Vagina (tissue), 2 donors: ENCODE data around the gene ZNF726.

ENCODE experiments used
- CTCF ChIP-seq, 3 experiments: fragments of 450-650 bp in 2 of 3; fragments of 200-600 bp in 1 of 3; sonication (generic) in 1 of 3; IDR thresholded peaks; one replicate each; pipeline ENCODE4 v1.5.1; 2017 to 2019; ENCODE audit warnings: antibody characterized with exemption in 3 of 3, mild to moderate bottlenecking in 2 of 3, moderate library complexity in 2 of 3
- POLR2A ChIP-seq, 2 donors: fragments of 450-650 bp; IDR thresholded peaks; one replicate each; pipeline ENCODE4 v1.6.1; 2017; ENCODE audit warnings: antibody characterized with exemption in 2 of 2, mild to moderate bottlenecking in 2 of 2, moderate library complexity in 2 of 2

- TF ChIP-seq CTCF (IDR thresholded peaks at IDR 0.05) (no peak), POLR2A (IDR thresholded peaks at IDR 0.05) (no peak)
Observed at GRCh38 chr19:23884363-23884762, 30.3 kb upstream of the ZNF726 start.
